CD14-positive monocyte (primary cell): ENCODE data around the gene RSPO3. TPM values are rescaled to one million over a fixed set of nuclear protein-coding genes. Genes with fewer than 3 reads are reported as not detected.

ENCODE experiments used
- DNase-seq, 3 donors: peaks; one replicate each; pipeline ENCODE4 v3.0.0-alpha.2; 2011 to 2022
- H2AFZ ChIP-seq: 2 replicates; pipeline ENCODE4 v1.6.0; 2012; ENCODE audit warnings: mild to moderate bottlenecking, low read depth, low read length, inconsistent platforms; ENCODE audit not compliant: insufficient read depth, poor library complexity, severe bottlenecking
- H3K27ac ChIP-seq, 2 donors: 1 replicate in 1 of 2; 2 replicates in 1 of 2; pipeline ENCODE4 v1.5.1; 2012 to 2013; ENCODE audit warnings: low read length in 2 of 2, control low read depth in 1 of 2, inconsistent platforms in 1 of 2, low read depth in 1 of 2, mild to moderate bottlenecking in 1 of 2
- H3K27me3 ChIP-seq, 2 donors: one replicate each; pipeline versions ENCODE4 v1.6.0 to v1.6.1; 2011 to 2013; ENCODE audit warnings: low read length in 2 of 2; ENCODE audit not compliant: control insufficient read depth in 2 of 2, insufficient read depth in 2 of 2
- H3K36me3 ChIP-seq, 2 donors: replicated peaks in 1 of 2; 1 replicate in 1 of 2; 2 replicates in 1 of 2; pipeline versions ENCODE4 v1.5.1 to v1.6.1; 2012 to 2013; ENCODE audit warnings: low read length in 2 of 2, control low read depth in 1 of 2, inconsistent platforms in 1 of 2, mild to moderate bottlenecking in 1 of 2; ENCODE audit not compliant: insufficient read depth in 2 of 2, control insufficient read depth in 1 of 2
- H3K4me1 ChIP-seq, 2 donors: 1 replicate in 1 of 2; 2 replicates in 1 of 2; pipeline versions ENCODE4 v1.5.1 to v1.6.1; 2012 to 2013; ENCODE audit warnings: low read length in 2 of 2, control low read depth in 1 of 2, inconsistent platforms in 1 of 2, mild to moderate bottlenecking in 1 of 2, moderate library complexity in 1 of 2; ENCODE audit not compliant: insufficient read depth in 2 of 2, control insufficient read depth in 1 of 2
- H3K4me2 ChIP-seq: replicated peaks from 2 replicates; pipeline ENCODE3; 2012; ENCODE audit warnings: low read length, moderate library complexity, mild to moderate bottlenecking; ENCODE audit not compliant: poor library complexity, severe bottlenecking; ENCODE audit errors: extremely low read depth
- H3K4me3 ChIP-seq, 3 experiments: fragments of 200-600 bp in 1 of 3; sonication (generic) in 1 of 3; replicated peaks in 1 of 3; 1 replicate in 2 of 3; 2 replicates in 1 of 3; pipeline ENCODE4 v1.5.1; 2011 to 2013; ENCODE audit warnings: low read length in 3 of 3, mild to moderate bottlenecking in 3 of 3, control low read depth in 2 of 3, low read depth in 2 of 3, inconsistent platforms in 1 of 3, moderate library complexity in 1 of 3
- H3K79me2 ChIP-seq: 2 replicates; pipeline ENCODE4 v1.6.0; 2012; ENCODE audit warnings: mild to moderate bottlenecking, control low read depth, inconsistent platforms, low read length, moderate library complexity; ENCODE audit not compliant: insufficient read depth
- H3K9ac ChIP-seq: 2 replicates; pipeline ENCODE4 v1.6.0; 2017; ENCODE audit warnings: low read length, mild to moderate bottlenecking; ENCODE audit not compliant: insufficient read depth, poor library complexity, severe bottlenecking
- H3K9me3 ChIP-seq, 2 donors: replicated peaks in 1 of 2; 1 replicate in 1 of 2; 2 replicates in 1 of 2; pipeline versions ENCODE4 v1.5.1 to v1.6.1; 2012 to 2013; ENCODE audit warnings: low read length in 2 of 2, control low read depth in 1 of 2; ENCODE audit not compliant: control insufficient read depth in 1 of 2, insufficient read depth in 1 of 2
- H4K20me1 ChIP-seq: 2 replicates; pipeline ENCODE4 v1.6.0; 2012; ENCODE audit warnings: mild to moderate bottlenecking, low read length, control low read depth, moderate library complexity; ENCODE audit not compliant: insufficient read depth
- H3K27ac Mint-ChIP-seq, 7 donors: one replicate each; pipeline ENCODE4 v1.8.0; 2020; ENCODE audit warnings: mild to moderate bottlenecking in 7 of 7, mixed read lengths in 7 of 7, moderate library complexity in 6 of 7, inconsistent platforms in 2 of 7
- H3K27me3 Mint-ChIP-seq, 3 donors: one replicate each; pipeline ENCODE4 v1.8.0; 2021 to 2022; ENCODE audit warnings: low read depth in 3 of 3, mild to moderate bottlenecking in 3 of 3, mixed read lengths in 3 of 3, moderate library complexity in 3 of 3, inconsistent platforms in 1 of 3
- H3K36me3 Mint-ChIP-seq, 2 donors: one replicate each; pipeline ENCODE4 v1.8.0; 2020; ENCODE audit warnings: mixed read lengths in 2 of 2, inconsistent platforms in 1 of 2, mild to moderate bottlenecking in 1 of 2
- H3K4me1 Mint-ChIP-seq: one replicate; pipeline ENCODE4 v1.8.0; 2020; ENCODE audit warnings: mild to moderate bottlenecking, mixed read lengths
- H3K4me3 Mint-ChIP-seq, 2 donors: one replicate each; pipeline ENCODE4 v1.8.0; 2020; ENCODE audit warnings: mild to moderate bottlenecking in 2 of 2, mixed read lengths in 2 of 2, moderate library complexity in 1 of 2
- H3K9me3 Mint-ChIP-seq, 7 donors: one replicate each; pipeline ENCODE4 v1.8.0; 2020 to 2022; ENCODE audit warnings: mixed read lengths in 7 of 7, mild to moderate bottlenecking in 6 of 7, moderate library complexity in 6 of 7, inconsistent platforms in 2 of 7
- CTCF ChIP-seq: fragments of 200-600 bp; IDR thresholded peaks from one replicate; pipeline ENCODE4 v1.8.0; 2022; ENCODE audit warnings: antibody characterized with exemption, mild to moderate bottlenecking
- WGBS: methylation state at CpG from one replicate; pipeline ENCODE4 v1.1.5; 2013; ENCODE audit warnings: missing lambda C conversion rate; ENCODE audit not compliant: insufficient coverage; 5-methylcytosine and 5-hydroxymethylcytosine counted together
- intact Hi-C, 2 donors: fragments of 100-400 bp; cut with micrococcal nuclease; formaldehyde crosslinking; loops; one replicate each; pipeline versions ENCODE4 v1.15.0 to v1.15.1; 2023
- polyA plus RNA-seq, 3 donors: library from polyadenylated mRNA; depleted of rRNA in 1 of 3; unstranded in 2 of 3; stranded (reverse) in 1 of 3; fragments of 300-500 nt in 2 of 3; fragments of >200 nt in 1 of 3; fragmentation: Illumina TruSeq in 2 of 3; gene quantifications; 1 replicate in 2 of 3; 2 replicates in 1 of 3; pipeline ENCODE4 v1.2.3, GENCODE V29; 2012 to 2021

The RSPO3 gene
- polyA plus RNA-seq, 3 donors = not detected

- Histone ChIP-seq H3K4me2 (no peak overlapping the region), H3K36me3 (no peaks in the 10 kb centered on the region), H4K20me1 (no peaks in the 10 kb centered on the region), H3K4me1 (peaks cover 23% of the 10 kb centered on the region in 2 donors), H3K27me3 (peaks cover 62 to 82% of the 10 kb centered on the region in 2 donors), H3K79me2 (no peaks in the 10 kb centered on the region), H3K9ac (no peak overlapping the region), H3K4me3 (no peak overlapping the region), H2AFZ (no peak overlapping the region), H3K27ac (no peak overlapping the region), H3K9me3 (peaks cover 0 to 27% of the 10 kb centered on the region in 2 donors)
- DNase-seq = no peak
- Mint-ChIP-seq H3K36me3 (peaks cover 1 to 3% of the 10 kb centered on the region in 2 donors), H3K4me3 (peak overlapping the region in 1 of 2 donors; percentile 80), H3K27me3 (peaks cover 57 to 74% (median 70%) of the 10 kb centered on the region in 3 donors), H3K4me1 (peaks cover 26% of the 10 kb centered on the region), H3K27ac (no peak overlapping the region), H3K9me3 (peaks cover 3 to 12% (median 8%) of the 10 kb centered on the region in 7 donors)
- WGBS = 0% methylated on average over 2 of the region's 3 CpGs
- peak; percentile 18 for TF ChIP-seq CTCF
- intact Hi-C loops = loop anchor here in 1 of 2 donors (10.0 kb wide), 1 partner anchor 317 kb away; no protein-coding TSS in a partner anchor
Measured at GRCh38 chr6:127121637-127121960, 3.1 kb downstream of the RSPO3 start.

GRCh38 chr6:127124172-127124571 is 5.7 kb downstream of the RSPO3 start:
- Histone ChIP-seq H3K79me2 (no peaks in the 10 kb centered on the region), H3K4me3 (no peak overlapping the region), H4K20me1 (no peaks in the 10 kb centered on the region), H3K4me2 (no peak overlapping the region), H3K27me3 (peaks cover 53 to 74% of the 10 kb centered on the region in 2 donors), H3K9ac (no peak overlapping the region), H3K27ac (no peak overlapping the region), H3K36me3 (no peaks in the 10 kb centered on the region), H3K4me1 (peaks cover 14 to 15% of the 10 kb centered on the region in 2 donors), H2AFZ (no peak overlapping the region), H3K9me3 (peaks cover 0 to 19% of the 10 kb centered on the region in 2 donors)
- Mint-ChIP-seq H3K9me3 (peaks cover 0 to 6% (median 0%) of the 10 kb centered on the region in 7 donors), H3K4me3 (no peak overlapping the region), H3K4me1 (peaks cover 14% of the 10 kb centered on the region), H3K27ac (no peak overlapping the region), H3K27me3 (peaks cover 38 to 59% (median 59%) of the 10 kb centered on the region in 3 donors), H3K36me3 (peaks cover 0 to 3% of the 10 kb centered on the region in 2 donors)
- no peak for TF ChIP-seq CTCF
- DNase-seq = no peak
- intact Hi-C loops = loop anchor here in 1 of 2 donors (10.0 kb wide), 1 partner anchor 319 kb away; no protein-coding TSS in a partner anchor
